HG03095 (cell line): ENCODE measurements around the gene CHEK2.
"Not testable (repeated sequence)": the region's sequence is repeated elsewhere in the genome, so short reads cannot be mapped to it uniquely, and the experiment has no call there.

Source experiments
- ATAC-seq: cut with Tn5 transposase; IDR thresholded peaks from one replicate; pipeline ENCODE4 v1.9.1; 2021; ENCODE audit warnings: moderate library complexity; ENCODE audit not compliant: unreplicated experiment

The CHEK2 gene

DNA sequence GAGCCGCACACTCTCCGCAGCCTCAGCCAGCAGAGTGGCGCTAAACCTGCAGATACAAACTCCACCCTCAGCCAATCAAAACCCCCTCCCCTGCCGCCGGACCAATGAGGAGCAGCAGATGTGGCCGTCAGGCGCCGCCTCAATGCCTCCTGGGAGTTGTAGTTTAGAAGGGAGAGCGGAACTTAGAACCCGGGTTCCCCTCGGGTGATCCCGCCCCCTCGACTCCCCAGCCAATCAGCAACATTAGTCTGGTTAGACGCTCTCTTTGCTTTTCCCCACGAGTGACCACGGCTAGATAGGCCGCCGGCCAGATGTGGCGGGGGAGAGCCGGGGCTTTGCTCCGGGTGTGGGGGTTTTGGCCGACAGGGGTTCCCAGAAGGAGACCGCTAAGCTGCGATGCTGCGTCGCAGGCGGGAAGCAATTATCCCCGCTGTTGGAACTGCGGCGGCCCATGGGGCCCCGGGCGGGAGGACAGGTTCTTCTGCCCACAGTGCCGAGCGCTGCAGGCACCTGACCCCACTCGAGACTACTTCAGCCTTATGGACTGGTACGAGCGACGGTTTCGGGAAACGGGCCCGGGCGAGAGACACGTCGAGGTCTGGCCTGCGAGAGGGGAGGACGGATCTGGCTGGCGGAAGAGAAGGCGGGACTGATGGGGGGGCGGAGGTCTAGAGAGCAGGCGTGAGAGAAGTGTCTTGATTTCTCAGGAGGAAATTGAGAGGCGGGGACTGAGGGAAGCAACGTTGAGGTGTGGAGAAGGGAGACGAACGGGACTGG lies at the start of gene CHEK2, which contains the start of gene HSCB:
Gene CHEK2 (minus strand): TSS at position 36 of the 777 bp plus-strand sequence. CDS start 7,099 bp downstream, outside the sequence.
Gene HSCB (plus strand): TSS at position 255 of the 777 bp plus-strand sequence. CDS start 57 bp downstream, at position 312.
- peak; percentile 90 for ATAC-seq

GRCh38 chr22:28791124-28791523 lies 49.5 kb upstream of the CHEK2 start:
- no peak for ATAC-seq

GRCh38 chr22:28788601-28789000 lies 47.0 kb upstream of the CHEK2 start:
- ATAC-seq: no peak

- no peak for ATAC-seq
Observed at GRCh38 chr22:28783786-28784671, 42.4 kb upstream of the CHEK2 start.

DNA sequence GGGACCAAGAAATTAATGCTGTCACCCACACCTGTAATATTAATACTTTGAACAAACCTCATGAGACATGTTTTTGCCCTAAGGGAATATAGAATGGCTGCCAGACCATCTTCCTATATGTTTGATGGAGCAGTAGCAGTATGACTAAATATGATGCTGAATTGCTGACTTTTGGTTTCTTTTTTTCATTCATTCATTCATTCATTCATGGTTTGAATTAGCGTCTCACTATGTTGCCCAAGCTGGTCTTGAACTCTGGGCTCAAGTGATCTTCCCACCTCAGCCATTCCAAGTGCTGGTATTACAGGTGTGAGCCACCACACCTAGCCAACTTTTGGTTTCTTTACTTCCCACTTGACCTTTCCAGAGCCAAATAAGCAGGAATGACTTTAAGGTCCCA lies 38.7 kb upstream of the CHEK2 start:
- ATAC-seq: no peak

DNA sequence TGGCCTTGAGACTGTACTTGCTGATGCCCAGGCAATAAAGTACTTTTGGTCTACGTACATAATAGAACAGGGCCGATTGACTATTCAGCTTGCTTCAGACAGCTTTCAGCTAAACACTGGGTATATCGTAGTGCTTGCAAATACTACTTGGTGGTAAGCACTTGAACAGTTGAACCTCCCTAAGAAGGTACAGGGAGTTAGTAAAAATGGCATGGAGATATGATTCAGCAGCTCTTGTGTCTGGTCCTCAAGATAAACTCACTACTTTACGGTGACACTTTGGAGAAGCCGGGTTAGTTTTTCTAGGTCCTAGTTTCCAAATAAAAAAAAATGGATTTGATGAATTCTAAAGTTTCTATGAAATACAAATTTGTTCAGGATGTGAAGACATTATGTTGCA lies 38.2 kb upstream of the CHEK2 start:
- ATAC-seq: no peak

DNA sequence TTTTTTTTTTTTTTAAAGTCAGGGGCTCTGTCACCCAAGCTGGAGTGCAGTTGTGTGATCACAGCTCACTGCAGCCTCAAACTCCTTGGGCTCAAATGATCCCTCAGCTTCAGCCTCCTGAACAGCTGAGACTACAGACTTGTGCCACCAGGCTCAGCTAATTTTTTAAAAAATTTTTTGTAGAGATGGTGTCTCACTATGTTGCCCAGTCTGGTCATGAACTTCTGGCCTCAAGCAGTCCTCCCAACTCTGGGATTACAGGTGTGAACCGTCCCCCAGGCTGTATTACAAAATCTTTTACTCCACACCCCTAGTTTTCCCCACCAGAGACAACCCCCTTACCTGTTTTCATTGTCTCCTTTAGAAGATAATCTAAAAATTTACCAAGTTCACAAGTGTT lies 32.8 kb upstream of the CHEK2 start:
- no peak for ATAC-seq

GRCh38 chr22:28773461-28773867 lies 31.8 kb upstream of the CHEK2 start:
- peak; percentile 11 for ATAC-seq

DNA sequence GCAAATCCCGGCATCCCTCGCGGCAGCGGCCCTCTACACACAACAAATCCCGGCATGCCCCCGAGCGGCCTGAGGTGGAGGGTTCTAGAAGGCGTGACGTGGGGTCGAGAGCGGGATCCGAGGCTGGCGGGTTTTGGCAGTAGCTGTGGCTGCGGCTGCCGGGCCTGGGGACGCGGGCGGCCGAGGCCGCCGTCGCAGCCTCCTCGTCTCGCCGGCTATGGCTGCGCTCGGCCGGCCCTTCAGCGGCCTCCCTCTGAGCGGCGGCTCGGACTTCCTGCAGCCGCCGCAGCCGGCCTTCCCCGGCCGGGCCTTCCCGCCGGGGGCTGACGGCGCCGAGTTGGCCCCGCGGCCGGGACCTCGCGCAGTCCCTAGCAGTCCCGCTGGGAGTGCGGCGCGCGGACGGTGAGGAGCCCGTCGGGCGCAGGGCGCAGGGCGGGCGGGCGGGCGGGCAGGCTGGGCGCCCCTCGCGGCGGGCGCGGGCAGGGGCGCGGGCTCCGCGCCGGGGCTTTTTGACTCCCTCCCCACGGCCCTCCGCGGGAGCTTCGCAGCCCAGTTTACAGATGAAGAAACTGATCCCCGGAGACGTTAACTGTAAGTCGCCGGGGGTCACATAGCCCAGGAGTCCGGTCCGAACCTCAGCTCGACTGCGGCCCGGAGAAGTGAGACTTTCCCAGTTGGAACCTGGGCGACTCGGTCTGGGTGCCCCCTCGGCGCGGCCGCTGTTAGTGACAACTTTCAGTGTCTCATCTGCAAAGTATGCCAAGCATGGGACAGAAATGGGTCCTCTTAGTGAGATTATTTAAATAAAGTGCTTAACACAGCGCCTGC lies 31.2 kb upstream of the CHEK2 start, which contains the start of gene CCDC117:
Gene CCDC117 (plus strand): TSS at position 63 of the 828 bp plus-strand sequence. CDS start 155 bp downstream, at position 218.
- peak; percentile 91 for ATAC-seq

DNA sequence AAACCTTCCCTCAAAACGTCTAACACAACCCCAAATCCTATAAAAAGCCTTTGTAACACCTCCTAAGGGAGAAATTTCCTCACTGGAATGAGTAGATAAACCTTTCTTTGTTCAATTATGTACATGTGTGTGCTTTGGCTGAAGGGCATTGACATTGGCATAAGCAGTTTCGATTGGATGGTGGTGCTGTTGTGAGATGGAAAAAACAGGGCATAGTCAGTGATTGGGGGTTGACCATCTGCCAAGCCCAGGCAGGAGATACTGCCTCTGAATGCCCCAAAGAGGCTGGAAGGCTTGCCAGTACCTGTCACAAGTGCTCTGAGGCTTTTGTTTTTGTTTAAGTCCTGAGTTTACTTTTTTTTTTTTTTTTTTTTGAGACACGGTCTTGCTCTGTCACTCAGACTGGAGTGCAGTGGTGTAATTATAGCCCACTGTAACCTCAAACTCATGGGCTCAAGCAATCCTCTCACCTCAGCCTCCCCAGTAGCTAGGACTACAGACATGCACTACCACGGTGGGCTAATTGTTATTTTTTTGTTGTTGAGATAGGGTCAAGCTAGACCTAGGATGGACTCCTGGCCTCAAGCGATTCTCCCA lies 29.7 kb upstream of the CHEK2 start:
- ATAC-seq: no peak

DNA sequence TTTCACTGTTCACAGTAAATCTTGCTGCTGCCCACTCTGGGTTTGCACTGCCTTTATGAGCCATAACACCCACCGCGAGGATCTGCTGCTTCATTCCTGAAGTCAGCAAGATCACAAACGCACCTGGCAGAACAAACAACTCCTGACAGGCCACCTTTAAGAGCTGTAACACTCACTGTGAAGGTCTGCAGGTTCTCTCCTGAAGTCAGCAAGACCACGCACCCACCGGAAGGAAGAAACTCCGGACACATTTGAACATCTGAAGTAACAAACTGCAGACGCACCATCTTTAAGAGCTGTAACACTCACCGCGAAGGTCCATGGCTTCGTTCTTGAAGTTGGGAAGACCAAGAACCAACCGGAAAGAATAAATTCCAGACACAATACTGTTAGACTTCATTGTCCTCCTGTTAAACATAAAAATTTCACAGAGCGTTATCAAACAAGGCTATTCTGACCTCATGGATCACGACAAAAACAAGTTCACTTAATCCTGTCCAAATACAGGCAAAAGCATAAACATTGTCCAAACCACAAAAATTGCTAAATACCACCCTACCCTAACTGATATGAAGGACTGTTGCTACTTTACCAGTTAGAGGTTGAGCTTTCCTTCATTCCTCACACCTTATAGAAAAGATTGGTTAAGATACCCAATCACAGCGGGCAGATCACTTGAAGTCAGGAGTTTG lies 27.9 kb upstream of the CHEK2 start:
- no peak for ATAC-seq

DNA sequence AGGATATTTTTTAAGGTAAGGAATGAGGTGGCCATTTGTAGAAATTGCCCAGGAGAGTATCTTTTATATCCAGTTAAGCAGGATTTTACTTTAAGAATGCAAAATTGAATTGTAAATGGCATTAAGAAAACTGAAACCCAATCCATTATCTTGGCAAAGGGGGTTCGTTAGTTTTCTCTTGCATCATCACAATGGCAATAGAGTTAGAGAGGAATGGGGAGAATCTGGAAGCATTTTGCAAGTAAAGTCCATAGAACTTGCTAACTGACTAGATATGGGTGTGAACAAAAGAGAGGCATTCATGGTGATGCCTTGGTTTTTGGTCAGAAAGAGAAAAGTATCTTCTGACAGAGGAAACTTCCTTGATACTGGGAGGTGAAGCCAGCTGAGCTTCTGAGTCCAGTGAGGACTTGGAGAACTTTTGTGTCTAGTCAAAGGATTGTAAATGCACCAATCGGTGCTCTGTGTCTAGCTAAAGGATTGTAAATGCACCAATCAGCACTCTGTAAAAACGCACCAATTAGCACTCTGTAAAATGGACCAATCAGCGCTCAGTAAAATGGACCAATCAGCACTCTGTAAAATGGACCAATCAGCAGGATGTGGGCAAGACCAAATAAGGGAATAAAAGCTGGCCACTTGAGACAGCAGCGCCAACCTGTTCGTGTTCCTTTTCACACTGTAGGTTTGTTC lies 27.2 kb upstream of the CHEK2 start:
- ATAC-seq: no peak

DNA sequence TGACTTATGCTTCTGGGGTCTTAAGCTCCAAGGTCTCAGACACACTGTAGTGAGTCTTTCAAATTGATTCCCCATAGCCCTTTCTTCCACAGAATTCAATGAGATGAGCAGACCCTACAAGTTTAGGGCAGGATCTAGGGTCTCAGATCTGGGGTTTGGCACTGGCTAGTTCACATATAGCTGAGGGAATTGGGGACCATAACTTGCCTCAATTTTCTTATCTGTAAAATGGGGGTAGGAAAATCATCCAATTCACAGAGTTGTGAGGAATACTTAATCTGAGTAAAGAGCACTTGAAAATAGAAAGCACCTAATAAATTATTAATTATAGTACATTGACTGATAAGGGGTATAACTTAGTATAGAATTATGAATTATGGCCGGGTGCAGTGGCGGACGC lies 25.0 kb upstream of the CHEK2 start:
- no peak for ATAC-seq

- not testable (repeated sequence) for ATAC-seq
Observed at GRCh38 chr22:28762000-28762399, 20.4 kb upstream of the CHEK2 start.

DNA sequence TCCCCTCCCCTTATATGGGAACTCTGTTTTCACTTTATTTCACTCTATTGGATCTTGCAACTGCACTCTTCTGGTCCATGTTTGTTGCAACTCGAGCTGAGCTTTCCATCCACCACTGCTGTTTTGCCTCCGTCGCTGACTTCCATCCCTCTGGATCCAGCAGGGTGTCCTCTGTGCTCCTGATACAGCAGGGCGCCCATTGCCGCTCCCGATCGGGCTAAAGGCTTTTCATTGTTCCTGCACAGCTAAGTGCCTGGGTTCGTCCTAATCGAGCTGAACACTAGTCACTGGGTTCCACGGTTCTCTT lies 19.8 kb upstream of the CHEK2 start:
- ATAC-seq: no peak

DNA sequence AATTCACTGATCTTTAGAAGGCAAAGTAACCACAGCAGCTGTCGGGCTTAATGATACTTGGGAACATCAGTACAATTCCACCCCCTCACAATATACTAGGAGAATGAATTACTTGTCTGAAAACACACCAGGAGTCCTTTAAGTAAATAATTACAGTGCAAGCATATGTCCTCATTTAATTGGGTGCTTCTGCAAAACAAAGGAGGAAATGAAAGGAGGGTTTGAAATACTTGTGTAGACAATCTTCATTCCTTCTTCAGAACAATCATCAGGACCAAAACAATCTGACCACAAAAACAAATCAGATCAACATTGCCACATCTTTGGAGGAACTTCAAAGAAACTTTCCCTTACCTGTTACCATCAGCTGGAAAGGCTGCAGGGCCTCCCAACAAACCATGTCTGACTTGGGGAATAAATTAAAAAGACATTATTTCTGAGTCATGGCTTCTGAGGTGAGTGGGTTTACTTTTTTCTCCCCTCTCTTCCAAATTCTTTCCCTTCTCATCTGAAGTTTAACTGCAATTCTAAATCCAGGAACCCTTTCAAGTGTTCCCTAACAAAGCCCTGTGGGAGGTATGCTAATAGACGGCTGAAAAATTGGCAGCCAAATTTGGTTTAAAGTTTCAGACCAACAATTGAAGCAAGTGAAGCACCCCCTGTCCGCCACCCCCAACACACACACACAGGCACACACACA lies 18.4 kb upstream of the CHEK2 start:
- no peak for ATAC-seq

DNA sequence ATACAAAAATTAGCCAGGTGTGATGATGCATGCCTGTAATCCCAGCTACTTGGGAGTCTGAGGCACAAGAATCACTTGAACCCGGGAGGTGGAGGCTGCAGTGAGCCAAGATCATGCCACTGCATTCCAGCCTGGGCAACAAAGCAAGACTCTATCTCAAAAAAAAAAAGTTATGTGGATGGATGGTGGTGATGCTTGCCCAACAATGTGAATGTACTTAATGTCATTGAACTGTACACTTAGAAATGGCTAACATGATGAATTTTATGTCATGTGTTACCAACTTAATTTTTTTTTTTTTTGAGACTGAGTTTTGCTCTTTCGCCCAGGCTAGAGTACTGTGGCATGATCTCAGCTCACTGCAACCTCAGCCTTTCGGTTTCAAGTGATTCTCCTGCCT lies 12.9 kb upstream of the CHEK2 start:
- not testable (repeated sequence) for ATAC-seq

DNA sequence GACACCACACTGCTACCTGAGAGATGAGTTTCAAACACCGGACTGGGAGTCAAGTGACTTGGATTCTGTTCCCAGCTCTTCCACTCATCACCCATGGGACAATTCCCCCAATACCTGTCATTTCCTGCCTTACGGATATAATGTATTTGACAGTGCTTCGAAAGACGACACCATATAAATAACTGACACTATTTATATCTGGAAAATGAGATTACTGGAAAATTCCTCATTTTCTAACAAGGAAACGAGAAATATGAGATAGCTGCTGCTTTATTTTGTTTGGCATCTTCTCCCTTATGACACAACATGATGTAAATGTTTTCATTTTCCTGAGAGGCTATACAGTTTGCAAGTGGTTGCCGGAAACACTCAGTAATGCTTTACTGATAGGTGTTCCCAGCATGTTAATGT lies 8.9 kb upstream of the CHEK2 start:
- no peak for ATAC-seq

DNA sequence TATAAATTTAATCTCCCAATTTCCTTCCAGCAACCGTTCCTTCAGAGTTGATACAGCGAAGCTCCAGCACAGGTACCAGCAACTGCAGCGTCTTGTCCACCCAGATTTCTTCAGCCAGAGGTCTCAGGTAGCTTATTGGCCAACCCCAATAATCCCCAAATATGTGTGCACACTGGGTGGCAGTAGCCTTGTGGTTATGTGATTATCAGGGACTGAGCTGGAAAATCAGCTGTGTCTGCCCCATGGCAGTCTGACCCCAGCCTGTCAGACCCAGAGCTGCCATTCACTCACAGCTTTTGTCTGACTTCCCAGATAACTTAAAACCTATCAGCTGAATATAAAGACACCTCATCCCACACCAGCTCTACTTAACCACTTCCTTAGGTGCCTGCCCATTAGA lies 2.2 kb upstream of the CHEK2 start:
- no peak for ATAC-seq
